Dermis lymphatic vessel endothelial cell (primary cell): ENCODE results near the gene SBF2. TPM values are rescaled to one million over a fixed set of nuclear protein-coding genes. Genes with fewer than 3 reads are reported as not detected.

ENCODE experiments used
- total RNA-seq: library from RNA; depleted of rRNA; stranded (reverse); fragments of >200 nt; gene quantifications from 2 replicates; pipeline ENCODE4 v1.2.1, GENCODE V29; 2014

Gene SBF2
- 45.8 and 46.3 TPM in 2 replicates for total RNA-seq

GRCh38 chr11:10293423-10294289, at the start of gene SBF2:
SBF2 (minus strand) TSS chr11:10294219; CDS start chr11:10294069, 150 bp downstream.

GRCh38 chr11:10304495-10305261, 10.7 kb upstream of the SBF2 start, which contains the start of gene ADM:
ADM (plus strand) TSS chr11:10305073; CDS start chr11:10305701, 628 bp downstream.

Other genes starting within 250 kb of the SBF2 start
- 86.0 and 354 TPM in 2 replicates for gene ADM, start 10.9 kb upstream of the SBF2 start, total RNA-seq
- gene AMPD3, start 161.0 kb upstream of the SBF2 start, total RNA-seq: 1.5 and 9.1 TPM in 2 replicates
- gene RNF141, start 247.0 kb upstream of the SBF2 start, total RNA-seq: 70.7 and 82.6 TPM in 2 replicates